Chondrocyte (in vitro differentiated cells): Measurements from ENCODE around the gene MMD. TPM values are rescaled to one million over a fixed set of nuclear protein-coding genes. Genes with fewer than 3 reads are reported as not detected.

Experiments used
- DNase-seq: peaks from one replicate; pipeline ENCODE4 v3.0.0; 2021; ENCODE audit warnings: mixed read lengths, low spot score
- H3K27ac Mint-ChIP-seq: one replicate; pipeline ENCODE4 v1.8.0; 2021; ENCODE audit warnings: mild to moderate bottlenecking, moderate library complexity, mixed read lengths; ENCODE audit not compliant: unreplicated experiment
- H3K27me3 Mint-ChIP-seq: 2 replicates; pipeline ENCODE4 v1.8.0; 2021; ENCODE audit warnings: low read depth, mixed read lengths
- H3K36me3 Mint-ChIP-seq: 2 replicates; pipeline ENCODE4 v1.8.0; 2021; ENCODE audit warnings: low read depth, mixed read lengths
- H3K4me1 Mint-ChIP-seq: 2 replicates; pipeline ENCODE4 v1.8.0; 2021; ENCODE audit warnings: low read depth, mild to moderate bottlenecking, mixed read lengths
- H3K4me3 Mint-ChIP-seq: one replicate; pipeline ENCODE4 v1.8.0; 2021; ENCODE audit warnings: mild to moderate bottlenecking, moderate library complexity, mixed read lengths; ENCODE audit not compliant: unreplicated experiment
- H3K9me3 Mint-ChIP-seq: 2 replicates; pipeline ENCODE4 v1.8.0; 2021; ENCODE audit warnings: low read depth, mixed read lengths
- CTCF ChIP-seq: fragments of 200-600 bp; sonication (generic); IDR thresholded peaks from 2 replicates; pipeline ENCODE4 v1.5.0; 2021; ENCODE audit warnings: antibody characterized with exemption, mild to moderate bottlenecking, moderate library complexity
- total RNA-seq: library from RNA; stranded (reverse); gene quantifications from 3 replicates; pipeline ENCODE4 v1.2.1, GENCODE V29; 2021

MMD gene
- total RNA-seq, 1 donor from 2014 or later, result 8.2 TPM

DNA sequence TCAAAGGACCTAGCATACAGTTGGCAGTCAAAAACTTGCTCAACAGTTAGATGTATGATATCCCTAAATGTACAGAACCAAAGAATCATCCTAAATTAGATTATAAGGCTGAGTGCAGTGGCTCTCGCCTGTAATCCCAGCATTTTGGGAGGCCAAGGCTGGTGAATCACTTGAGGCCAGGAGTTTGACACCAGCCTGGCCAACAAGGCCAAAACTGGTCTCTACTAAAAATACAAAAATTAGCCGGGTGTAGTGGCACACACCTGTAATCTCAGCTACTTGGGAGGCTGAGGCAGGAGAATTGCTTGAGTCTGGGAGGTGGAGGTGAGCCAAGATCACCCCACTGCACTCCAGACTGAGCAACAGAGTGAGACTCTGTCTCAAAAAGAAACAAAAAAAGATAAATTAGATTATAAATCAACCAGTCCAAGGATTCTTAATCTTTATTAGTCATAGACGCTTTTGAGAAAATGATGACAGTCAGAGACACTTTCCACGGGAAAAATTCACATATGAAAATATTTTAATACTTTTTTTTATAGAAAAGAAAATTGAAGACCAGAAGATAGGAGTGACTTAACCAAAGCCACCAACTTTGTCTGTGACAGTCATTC, 77.6 kb downstream of the MMD start:
- H3K27me3 Mint-ChIP-seq, result peaks cover 21% of the 10 kb centered on the region
- no peak overlapping the region for H3K27ac Mint-ChIP-seq
- peaks cover 9% of the 10 kb centered on the region for H3K9me3 Mint-ChIP-seq
- no peak for TF ChIP-seq CTCF
- peaks cover 2% of the 10 kb centered on the region for H3K4me1 Mint-ChIP-seq
- no peak overlapping the region for H3K4me3 Mint-ChIP-seq
- H3K36me3 Mint-ChIP-seq, result peaks cover 2% of the 10 kb centered on the region
- no peak for DNase-seq

DNA sequence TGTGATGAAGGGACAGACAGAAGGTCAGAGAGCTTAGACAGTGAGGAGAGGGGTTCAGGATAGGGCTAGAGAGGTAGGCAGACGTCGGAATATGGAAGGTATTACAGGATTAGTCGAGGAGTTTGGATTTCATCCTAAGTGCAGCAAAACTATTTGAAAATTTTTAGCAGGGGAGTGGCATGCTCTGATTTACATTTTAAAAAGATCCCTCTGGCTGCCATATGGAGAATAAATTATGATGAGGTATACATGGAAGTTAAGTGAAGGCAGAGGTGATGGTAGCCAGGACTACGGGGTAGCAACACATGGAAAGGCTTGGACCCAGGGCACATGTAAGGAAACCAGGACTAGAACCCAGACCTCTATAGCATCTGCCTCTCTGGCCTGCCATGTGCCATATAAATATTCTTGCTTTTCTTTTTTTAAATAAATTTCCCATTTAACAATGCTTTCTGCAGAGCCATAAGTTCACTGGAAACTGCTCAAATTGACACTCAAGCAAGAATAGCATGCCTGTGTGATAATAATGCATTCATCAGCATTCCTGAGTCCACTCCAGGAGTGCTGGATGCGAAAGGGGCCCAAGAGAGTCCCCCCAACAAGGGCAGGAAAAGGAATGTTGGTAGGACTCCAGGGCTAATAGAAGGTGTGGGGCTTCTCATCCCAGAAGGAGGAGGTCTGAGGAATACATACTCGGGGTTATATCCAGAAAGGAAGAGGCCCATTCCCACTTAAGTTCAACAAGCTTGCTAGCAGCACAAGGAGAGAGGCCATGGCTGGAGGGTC, 78.6 kb downstream of the MMD start:
- Mint-ChIP-seq H3K4me1 (no peaks in the 10 kb centered on the region), H3K27ac (no peak overlapping the region)

More for the DNA sequence above, 78.6 kb downstream of the MMD start:
- H3K9me3 Mint-ChIP-seq, result peaks cover 9% of the 10 kb centered on the region
- TF ChIP-seq CTCF, result no peak
- H3K36me3 Mint-ChIP-seq, result peaks cover 2% of the 10 kb centered on the region
- H3K27me3 Mint-ChIP-seq, result peaks cover 23% of the 10 kb centered on the region
- DNase-seq, result no peak
- H3K4me3 Mint-ChIP-seq, result no peak overlapping the region

Other genes with a start within 250 kb of the MMD start
- gene HLF, start 156.9 kb downstream of the MMD start, total RNA-seq, result 0.18 to 0.47 TPM (median 0.27 TPM) in 3 replicates
- not detected in 3 replicates for gene SMIM36, start 89.6 kb upstream of the MMD start, total RNA-seq